Panc1 (cell line): Measurements from ENCODE around the gene SLC25A36. TPM values are rescaled to one million over a fixed set of nuclear protein-coding genes. Genes with fewer than 3 reads are reported as not detected.

Source experiments
- ATAC-seq: fragments of 200-7000 bp; cut with Tn5 transposase; 2 replicates; pipeline ENCODE4 v1.9.1; 2020; ENCODE audit warnings: mild to moderate bottlenecking, moderate library complexity
- BruUV-seq: library from RNA; stranded (reverse); fragments of 400-500 nt; replicated peaks from 2 replicates; lab custom pipeline; 2021; lab: Mats Ljungman, UMichigan
- CTCF ChIA-PET: fragments of 300-600 bp; sonication (Branson Sonifier 250); formaldehyde crosslinking; loops from one replicate; lab custom pipeline; 2022; ENCODE audit warnings: antibody characterized with exemption; lab: Charles Lee
- POLR2A ChIA-PET: fragments of 300-600 bp; sonication (Branson Sonifier 250); formaldehyde crosslinking; loops from one replicate; lab custom pipeline; 2022; ENCODE audit warnings: antibody characterized with exemption; lab: Charles Lee
- DNase-seq: peaks from one replicate; pipeline ENCODE4 v3.0.0-alpha.2; 2010; ENCODE audit warnings: low read depth, low spot score
- H3K27ac ChIP-seq: 2 replicates; pipeline ENCODE4 v1.5.1; 2011; ENCODE audit warnings: mild to moderate bottlenecking, low read length, inconsistent platforms
- H3K27me3 ChIP-seq: fragments of 200-500 bp; sonication (Bioruptor generic); 2 replicates; pipeline ENCODE4 v1.6.0; 2014; ENCODE audit warnings: low read length, inconsistent platforms; ENCODE audit not compliant: control insufficient read depth, insufficient read depth
- H3K36me3 ChIP-seq: fragments of 200-500 bp; sonication (Bioruptor generic); 2 replicates; pipeline ENCODE4 v1.5.1; 2014; ENCODE audit warnings: inconsistent platforms, mild to moderate bottlenecking, low read length, moderate library complexity; ENCODE audit not compliant: control insufficient read depth, insufficient read depth
- H3K4me1 ChIP-seq: 2 replicates; pipeline ENCODE4 v1.5.1; 2011; ENCODE audit warnings: inconsistent platforms, mild to moderate bottlenecking, low read length, moderate library complexity; ENCODE audit not compliant: control insufficient read depth, insufficient read depth
- H3K4me3 ChIP-seq, 2 experiments: 2 replicates each; pipeline ENCODE4 v1.5.1; 2011 to 2012; ENCODE audit warnings: low read depth in 2 of 2, low read length in 2 of 2, mild to moderate bottlenecking in 2 of 2, inconsistent platforms in 1 of 2, moderate library complexity in 1 of 2
- H3K9me3 ChIP-seq: fragments of 200-500 bp; sonication (Bioruptor generic); 2 replicates; pipeline ENCODE4 v1.5.1; 2014; ENCODE audit warnings: low read depth, mild to moderate bottlenecking, inconsistent platforms, low read length, moderate library complexity; ENCODE audit not compliant: control insufficient read depth, insufficient read depth
- CTCF ChIP-seq: fragments of 450-650 bp; IDR thresholded peaks from 2 replicates; pipeline ENCODE4 v1.5.1; 2017; ENCODE audit warnings: mild to moderate bottlenecking
- POLR2AphosphoS5 ChIP-seq: IDR thresholded peaks from 2 replicates; pipeline ENCODE4 v1.6.1; 2012; ENCODE audit warnings: mild to moderate bottlenecking, low read depth, low read length, moderate library complexity
- REST ChIP-seq, 2 experiments: IDR thresholded peaks; 2 replicates each; pipeline ENCODE4 v1.6.1; 2011 to 2012; ENCODE audit warnings: low read depth in 2 of 2, control low read depth in 1 of 2, low read length in 1 of 2, mild to moderate bottlenecking in 1 of 2, moderate library complexity in 1 of 2; ENCODE audit not compliant: insufficient read depth in 1 of 2
- SIN3A ChIP-seq: IDR thresholded peaks from 2 replicates; pipeline ENCODE4 v1.6.1; 2012; ENCODE audit warnings: low read depth, mild to moderate bottlenecking, low read length, moderate library complexity, borderline replicate concordance; ENCODE audit not compliant: insufficient read depth
- TCF7L2 ChIP-seq: IDR thresholded peaks from 2 replicates; pipeline ENCODE4 v1.6.1; 2011; ENCODE audit warnings: mild to moderate bottlenecking, low read depth, low read length, inconsistent platforms
- in situ Hi-C: cut with HindIII; loops from 2 replicates; pipeline ENCODE4 v1.10.0; 2016; ENCODE audit warnings: low sequenced_read_pairs, low pct_unique_long_range_greater_than_20kb
- intact Hi-C: fragments of 100-400 bp; cut with micrococcal nuclease; formaldehyde crosslinking; loops from one replicate; pipeline ENCODE4 v1.10.0; 2022; ENCODE audit not compliant: unreplicated experiment
- total RNA-seq: library from RNA; stranded (reverse); gene quantifications from one replicate; pipeline ENCODE4 v1.2.1, GENCODE V29; 2021; ENCODE audit not compliant: unreplicated experiment

The SLC25A36 gene
- total RNA-seq, 1 experiment from 2014 or later: 69.5 TPM

- H3K36me3 ChIP-seq: no peaks in the 10 kb centered on the region
- no peaks in the 10 kb centered on the region for H3K27me3 ChIP-seq
- no peak for ATAC-seq
- TF ChIP-seq SIN3A: no peak
- H3K9me3 ChIP-seq: no peaks in the 10 kb centered on the region
- no TSS peak for BruUV-seq
- in situ Hi-C loops: no loop called here
- DNase-seq: no peak
- ChIA-PET POLR2A (no interaction called here), CTCF (no interaction called here)
- H3K27ac ChIP-seq: no peak overlapping the region
- intact Hi-C loops: no loop called here
- H3K4me1 ChIP-seq: peaks cover 44% of the 10 kb centered on the region
- H3K4me3 ChIP-seq: no peak overlapping the region
Observed at GRCh38 chr3:140948460-140949249, 7.0 kb downstream of the SLC25A36 start.

- TF ChIP-seq POLR2AphosphoS5 (no peak), CTCF (no peak), SIN3A (no peak), REST (IDR thresholded peaks at IDR 0.05; ENCODE audit: insufficient read depth in 1 of 2, low read depth in 2 of 2, low read length in 1 of 2) (no peak), TCF7L2 (no peak)
- POLR2A ChIA-PET: no interaction called here
- H3K4me1 ChIP-seq: peaks cover 47% of the 10 kb centered on the region
- intact Hi-C loops (no loop called here), in situ Hi-C loops (no loop called here)
- H3K4me3 ChIP-seq: no peak overlapping the region
- BruUV-seq: no TSS peak
- no peak overlapping the region for H3K27ac ChIP-seq
- DNase-seq (no peak), ATAC-seq (no peak)
- no peaks in the 10 kb centered on the region for H3K27me3 ChIP-seq
- no peaks in the 10 kb centered on the region for H3K9me3 ChIP-seq
- CTCF ChIA-PET: no interaction called here
- H3K36me3 ChIP-seq: no peaks in the 10 kb centered on the region
Observed at GRCh38 chr3:140950144-140950543, 8.5 kb downstream of the SLC25A36 start.

GRCh38 chr3:140950863-140951262 lies 9.2 kb downstream of the SLC25A36 start:
- Histone ChIP-seq H3K4me3 (no peak overlapping the region), H3K4me1 (peaks cover 50% of the 10 kb centered on the region), H3K27ac (no peak overlapping the region; the same call in 1 of the 2 replicates), H3K27me3 (no peaks in the 10 kb centered on the region), H3K36me3 (no peaks in the 10 kb centered on the region), H3K9me3 (no peaks in the 10 kb centered on the region)
- ATAC-seq (no peak), DNase-seq (no peak)
- CTCF ChIA-PET: no interaction called here
- intact Hi-C loops (no loop called here), in situ Hi-C loops (no loop called here)
- POLR2A ChIA-PET: no interaction called here
- BruUV-seq: no TSS peak
- TF ChIP-seq POLR2AphosphoS5 (no peak), SIN3A (no peak), CTCF (no peak), REST (IDR thresholded peaks at IDR 0.05; ENCODE audit: insufficient read depth in 1 of 2, low read depth in 2 of 2, low read length in 1 of 2) (no peak), TCF7L2 (no peak)
